ENCODE data around the gene DPF1.
A peak's percentile ranks its signal among the peaks of the same experiment; 100 is the strongest.

DPF1 gene

GRCh38 chr19:38204728-38205127 is 19.3 kb downstream of the DPF1 start:
- no peak for DNase-seq
- in situ Hi-C loops (cut with MboI; ENCODE audit: low pct_unique_long_range_greater_than_20kb, low sequenced_read_pairs) = no loop called here

GRCh38 chr19:38204096-38204495 is 19.9 kb downstream of the DPF1 start:
- in situ Hi-C loops (cut with MboI; ENCODE audit: low pct_unique_long_range_greater_than_20kb, low sequenced_read_pairs) = no loop called here
- DNase-seq = no peak

GRCh38 chr19:38203197-38203596 is 20.8 kb downstream of the DPF1 start:
- in situ Hi-C loops (cut with MboI; ENCODE audit: low pct_unique_long_range_greater_than_20kb, low sequenced_read_pairs) = no loop called here
- DNase-seq = no peak

GRCh38 chr19:38202504-38202903 is 21.5 kb downstream of the DPF1 start:
- in situ Hi-C loops (cut with MboI; ENCODE audit: low pct_unique_long_range_greater_than_20kb, low sequenced_read_pairs) = no loop called here
- no peak for DNase-seq

GRCh38 chr19:38201731-38202130 is 22.3 kb downstream of the DPF1 start:
- DNase-seq = no peak
- in situ Hi-C loops (cut with MboI; ENCODE audit: low pct_unique_long_range_greater_than_20kb, low sequenced_read_pairs) = no loop called here

GRCh38 chr19:38199340-38199739 is 24.7 kb downstream of the DPF1 start:
- in situ Hi-C loops (cut with MboI; ENCODE audit: low pct_unique_long_range_greater_than_20kb, low sequenced_read_pairs) = no loop called here

GRCh38 chr19:38197937-38198704 is 25.9 kb downstream of the DPF1 start:
- in situ Hi-C loops (cut with MboI; ENCODE audit: low pct_unique_long_range_greater_than_20kb, low sequenced_read_pairs) = no loop called here
- DNase-seq = no peak

More at GRCh38 chr19:38199340-38199739, 24.7 kb downstream of the DPF1 start:
- DNase-seq = no peak

- in situ Hi-C loops (cut with MboI; ENCODE audit: low pct_unique_long_range_greater_than_20kb, low sequenced_read_pairs) = no loop called here
- no peak for DNase-seq
Observed at GRCh38 chr19:38196948-38197656, 26.9 kb downstream of the DPF1 start.

- DNase-seq = no peak
- in situ Hi-C loops (cut with MboI; ENCODE audit: low pct_unique_long_range_greater_than_20kb, low sequenced_read_pairs) = no loop called here
Observed at GRCh38 chr19:38196245-38196837, 27.7 kb downstream of the DPF1 start.

GRCh38 chr19:38195237-38195636 is 28.8 kb downstream of the DPF1 start:
- in situ Hi-C loops (cut with MboI; ENCODE audit: low pct_unique_long_range_greater_than_20kb, low sequenced_read_pairs) = no loop called here
- DNase-seq = no peak

- in situ Hi-C loops (cut with MboI; ENCODE audit: low pct_unique_long_range_greater_than_20kb, low sequenced_read_pairs) = no loop called here
- DNase-seq = no peak
Observed at GRCh38 chr19:38194061-38194701, 29.8 kb downstream of the DPF1 start.

- in situ Hi-C loops (cut with MboI; ENCODE audit: low pct_unique_long_range_greater_than_20kb, low sequenced_read_pairs) = no loop called here
Observed at GRCh38 chr19:38193445-38193844, 30.6 kb downstream of the DPF1 start.

GRCh38 chr19:38191747-38192146 is 32.3 kb downstream of the DPF1 start:
- in situ Hi-C loops (cut with MboI; ENCODE audit: low pct_unique_long_range_greater_than_20kb, low sequenced_read_pairs) = no loop called here
- DNase-seq = no peak

More at GRCh38 chr19:38193445-38193844, 30.6 kb downstream of the DPF1 start:
- no peak for DNase-seq

- in situ Hi-C loops (cut with MboI; ENCODE audit: low pct_unique_long_range_greater_than_20kb, low sequenced_read_pairs) = no loop called here
- DNase-seq = no peak
Observed at GRCh38 chr19:38190793-38191192, 33.2 kb downstream of the DPF1 start.

- in situ Hi-C loops (cut with MboI; ENCODE audit: low pct_unique_long_range_greater_than_20kb, low sequenced_read_pairs) = no loop called here
- DNase-seq = no peak
Observed at GRCh38 chr19:38190061-38190460, 34.0 kb downstream of the DPF1 start.

- in situ Hi-C loops (cut with MboI; ENCODE audit: low pct_unique_long_range_greater_than_20kb, low sequenced_read_pairs) = no loop called here
- DNase-seq = peak; percentile 23
Observed at GRCh38 chr19:38185562-38185961, 38.5 kb downstream of the DPF1 start.

GRCh38 chr19:38184815-38185214 is 39.2 kb downstream of the DPF1 start:
- in situ Hi-C loops (cut with MboI; ENCODE audit: low pct_unique_long_range_greater_than_20kb, low sequenced_read_pairs) = no loop called here
- no peak for DNase-seq

GRCh38 chr19:38183251-38183897 is 40.6 kb downstream of the DPF1 start:
- in situ Hi-C loops (cut with MboI; ENCODE audit: low pct_unique_long_range_greater_than_20kb, low sequenced_read_pairs) = no loop called here
- DNase-seq = no peak

- in situ Hi-C loops (cut with MboI; ENCODE audit: low pct_unique_long_range_greater_than_20kb, low sequenced_read_pairs) = no loop called here
- DNase-seq = no peak
Observed at GRCh38 chr19:38182536-38183210, 41.3 kb downstream of the DPF1 start.

Measured in KBM-7 (cell line).